NCI-H345 (cell line): ENCODE data around the gene FARS2.
"Not testable (repeated sequence)": the region's sequence is repeated elsewhere in the genome, so short reads cannot be mapped to it uniquely, and the experiment has no call there.

Experiments used
- DNase-seq: peaks from one replicate; lab custom pipeline; 2025; lab: John Stamatoyannopoulos, UW

The FARS2 gene

DNA sequence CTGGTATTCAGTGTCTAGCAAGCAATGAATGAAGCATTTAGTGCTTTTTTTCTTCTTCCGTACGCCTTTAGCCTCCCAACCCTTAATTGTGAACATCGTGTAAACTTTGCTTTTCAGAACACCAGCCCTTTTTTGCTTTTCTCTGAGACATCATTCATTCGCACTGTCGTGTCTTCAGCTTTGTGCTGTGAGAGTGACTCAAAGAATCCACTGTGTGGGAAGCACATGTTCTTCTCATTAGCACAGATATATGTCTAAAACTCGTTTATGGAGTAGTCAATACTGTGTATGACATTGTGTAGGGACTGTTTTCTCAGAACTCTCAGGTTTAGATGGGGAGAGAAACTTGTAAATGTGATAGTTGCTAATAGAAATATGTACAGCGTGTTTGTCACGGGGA is 279.1 kb downstream of the FARS2 start:
- DNase-seq: no peak

DNA sequence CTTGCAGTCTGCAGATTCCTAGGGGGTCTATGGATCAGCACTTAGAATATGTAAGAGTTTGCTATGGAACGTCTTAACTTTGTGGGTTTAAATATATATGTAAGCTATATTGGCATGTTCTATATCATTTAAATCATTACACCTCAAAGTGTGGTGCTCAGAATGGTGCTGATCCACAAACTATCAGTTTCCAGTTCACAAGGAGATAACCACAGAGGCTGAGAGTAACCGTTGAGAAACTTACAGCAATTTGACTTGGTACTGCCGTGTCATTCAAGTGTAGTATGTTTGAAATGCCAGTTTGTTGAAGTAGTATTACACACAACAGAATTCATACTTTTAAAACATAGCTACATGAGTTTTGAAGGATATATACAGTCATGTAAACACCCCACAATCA is 279.7 kb downstream of the FARS2 start:
- DNase-seq: no peak

DNA sequence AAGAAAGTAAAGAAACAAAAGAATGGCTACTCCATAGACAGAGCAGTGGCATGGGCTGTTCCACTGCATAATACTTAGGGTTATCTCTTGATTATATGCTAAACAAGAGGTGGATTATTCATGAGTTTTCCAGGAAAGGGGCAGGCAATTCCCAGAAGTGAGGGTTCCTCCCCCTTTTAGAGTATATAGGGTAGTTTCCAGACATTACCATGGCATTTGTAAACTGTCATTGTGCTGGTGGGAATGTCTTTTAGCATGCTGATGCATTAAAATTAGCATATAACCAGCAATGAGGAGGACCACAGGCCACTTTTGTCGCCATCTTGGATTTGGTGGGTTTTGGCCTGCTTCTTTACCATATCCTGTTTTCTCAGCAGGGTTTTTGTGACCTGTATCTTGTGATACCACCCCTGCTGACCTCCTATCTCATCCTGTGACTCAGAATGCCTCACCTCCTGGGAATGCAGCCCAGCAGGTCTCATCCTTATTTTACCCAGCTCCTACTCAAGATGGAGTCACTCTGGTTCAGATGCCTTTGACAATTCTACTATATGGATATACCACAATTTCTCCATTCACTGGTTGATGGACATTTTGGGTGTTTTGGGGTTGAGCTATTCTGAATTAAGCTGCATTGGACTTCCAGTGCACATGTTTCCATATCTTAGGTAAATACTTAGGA is 280.6 kb downstream of the FARS2 start:
- DNase-seq: no peak

DNA sequence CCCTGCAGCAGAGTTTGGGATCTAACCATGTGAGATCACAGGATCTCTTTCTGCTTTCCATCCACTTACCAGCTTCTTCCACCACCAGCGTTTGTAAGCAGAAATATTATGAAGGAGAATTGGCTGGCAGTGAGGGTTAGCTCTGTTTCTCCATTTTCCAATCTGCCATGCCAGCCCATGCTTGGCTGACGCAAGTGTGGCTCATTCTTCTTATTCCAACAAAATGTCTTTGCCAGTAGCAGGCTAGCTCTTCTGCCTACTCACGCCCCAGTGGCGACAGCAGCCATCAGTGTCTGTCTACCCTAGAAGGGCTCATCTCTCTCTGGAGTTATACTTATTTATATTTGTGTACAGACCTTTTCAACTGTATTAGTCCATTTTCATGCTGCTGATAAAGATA is 286.2 kb downstream of the FARS2 start:
- no peak for DNase-seq

DNA sequence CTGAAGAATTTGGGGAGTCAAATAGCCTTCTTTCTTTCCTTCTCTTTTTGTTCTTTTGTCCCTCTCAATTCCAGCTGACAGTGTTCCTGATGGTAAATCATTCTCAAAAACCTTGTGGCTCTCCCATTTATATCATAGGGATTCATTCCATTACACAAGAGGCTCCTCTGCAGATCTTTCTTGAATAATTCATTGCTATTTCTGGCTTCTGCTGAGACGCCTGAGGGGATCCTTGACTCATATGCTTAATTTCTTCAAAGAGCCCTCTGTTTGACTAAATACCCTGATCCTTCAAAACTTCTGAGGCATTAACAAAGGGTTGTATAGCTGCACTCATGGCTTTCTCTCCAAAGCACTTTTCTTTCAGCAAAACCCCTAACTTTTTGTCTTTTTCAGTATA is 289.3 kb downstream of the FARS2 start:
- DNase-seq: no peak

DNA sequence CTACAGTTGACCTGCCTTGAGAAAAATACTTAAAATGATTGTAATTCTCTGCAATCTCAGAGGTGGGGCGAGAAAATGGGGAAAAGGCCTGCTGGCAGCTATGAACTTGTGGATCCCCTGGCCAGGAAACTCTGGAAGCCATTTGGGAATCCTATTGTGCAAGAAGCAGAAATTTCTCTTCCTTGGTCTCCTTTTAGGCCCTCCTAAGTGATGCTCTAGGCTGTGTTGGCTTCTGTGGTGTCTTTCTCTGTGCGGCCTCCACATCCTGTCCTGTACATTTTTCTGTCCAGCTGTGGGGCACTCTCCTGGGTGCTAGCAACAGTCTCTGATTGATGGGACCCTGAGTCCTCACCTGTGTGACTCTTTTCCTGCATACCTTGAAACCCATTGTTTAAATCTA is 290.9 kb downstream of the FARS2 start:
- no peak for DNase-seq

DNA sequence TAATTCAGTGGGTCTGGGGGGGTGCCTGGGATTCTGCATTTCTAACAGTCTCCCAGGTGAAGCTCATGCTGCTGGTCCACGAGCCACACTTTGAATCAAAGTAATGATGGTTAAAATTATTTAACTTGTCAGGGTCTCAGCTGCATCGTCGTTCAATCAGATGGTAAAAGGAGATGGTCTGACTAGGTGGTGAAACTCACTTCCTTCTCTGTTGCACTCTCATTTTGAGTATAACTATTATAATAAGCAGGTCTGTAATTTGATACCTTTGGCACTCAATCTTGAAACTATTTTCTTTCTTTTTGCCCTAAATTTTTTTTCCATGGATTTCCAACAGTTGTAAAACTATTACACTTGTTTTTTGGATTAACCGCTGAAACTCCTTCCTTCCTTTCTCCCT is 292.5 kb downstream of the FARS2 start:
- DNase-seq: no peak

DNA sequence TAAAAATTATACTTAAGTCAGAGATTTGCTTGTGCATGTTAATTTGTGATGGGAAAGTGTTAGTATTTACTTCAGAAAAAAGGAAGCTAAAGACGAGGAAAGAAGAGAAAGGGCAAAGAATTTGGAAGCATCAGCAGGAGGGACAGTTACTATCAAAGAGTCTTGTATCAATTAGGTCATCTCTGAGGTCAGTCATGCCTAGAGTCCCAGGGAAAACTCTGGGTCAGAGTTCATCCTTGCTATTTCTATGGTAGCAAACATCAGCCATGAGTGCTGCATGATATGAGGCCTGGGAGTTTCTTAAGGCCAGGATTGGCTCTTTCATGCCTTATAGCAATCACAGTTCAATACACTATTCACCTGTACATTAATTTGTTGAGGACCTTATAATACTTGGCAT is 292.9 kb downstream of the FARS2 start:
- no peak for DNase-seq

DNA sequence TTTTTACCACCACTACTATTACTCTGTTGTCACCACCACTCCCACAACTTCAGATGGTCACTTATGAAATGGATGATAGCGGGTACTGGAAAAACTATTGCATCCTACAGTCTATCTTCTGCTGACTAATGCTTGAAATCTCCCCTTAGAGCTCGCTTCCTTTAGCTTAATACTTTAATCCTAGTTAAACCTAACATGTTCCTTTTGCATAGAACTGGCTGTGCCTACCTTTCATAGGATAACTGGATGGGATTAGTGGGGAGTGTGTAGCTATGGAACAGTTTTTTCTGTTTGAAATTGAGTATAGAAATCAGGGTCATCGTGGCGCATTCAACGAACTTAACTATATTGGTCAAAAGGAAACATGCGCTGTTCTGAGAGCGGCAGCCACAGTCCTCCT is 294.7 kb downstream of the FARS2 start:
- no peak for DNase-seq

DNA sequence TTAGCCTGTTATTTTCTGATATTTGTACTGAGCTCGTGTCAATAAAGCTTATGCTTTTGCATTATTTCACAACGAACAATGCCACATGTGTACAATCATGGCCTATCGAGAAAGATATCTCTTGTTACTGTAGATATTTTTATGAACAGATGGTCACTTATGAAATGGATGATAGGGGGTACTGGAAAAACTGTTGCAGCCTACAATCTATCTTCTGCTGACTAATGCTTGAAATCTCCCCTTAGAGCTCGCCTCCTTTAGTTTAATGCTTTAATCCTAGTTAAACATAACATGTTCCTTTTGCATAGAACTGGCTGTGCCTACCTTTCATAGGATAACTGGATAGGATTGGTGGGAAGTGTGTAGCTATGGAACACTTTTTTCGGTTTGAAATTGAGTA is 296.2 kb downstream of the FARS2 start:
- no peak for DNase-seq

DNA sequence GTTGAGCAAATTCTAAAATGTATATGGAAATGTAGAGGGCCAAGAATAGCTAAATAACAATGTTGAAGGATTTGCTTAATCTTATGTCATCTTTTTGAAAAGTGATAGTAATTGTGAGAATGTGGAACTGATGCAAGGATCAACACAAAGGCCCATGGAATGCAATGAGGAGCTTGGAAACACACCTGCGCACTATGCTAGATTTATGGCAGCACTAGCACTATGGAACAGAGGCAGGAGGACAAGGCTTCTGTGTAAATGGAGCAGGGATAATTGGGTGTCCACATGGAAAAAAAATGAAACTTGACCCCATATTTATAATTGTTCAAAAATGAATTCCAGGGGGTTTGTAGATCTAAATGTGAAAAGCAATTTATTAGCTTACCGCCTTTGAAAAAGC is 298.3 kb downstream of the FARS2 start:
- no peak for DNase-seq

DNA sequence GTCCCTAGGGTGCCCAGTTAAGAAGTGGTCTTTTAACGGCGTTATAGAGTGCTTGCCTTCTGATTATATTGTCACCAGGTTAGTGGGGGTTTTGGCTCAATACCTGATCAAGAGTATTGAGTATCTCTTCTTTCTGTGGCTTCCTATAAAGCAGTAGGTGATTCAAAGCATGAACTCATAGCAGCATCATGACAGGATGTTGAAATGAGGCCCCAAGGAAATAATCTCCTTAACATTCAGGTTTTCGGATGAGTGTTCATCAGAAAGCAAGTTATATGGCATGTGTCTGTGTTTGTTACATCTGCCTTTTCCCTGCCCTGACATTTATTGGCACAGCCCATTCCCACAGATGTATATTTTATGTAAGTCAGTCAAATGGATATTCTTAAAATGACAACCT is 301.0 kb downstream of the FARS2 start:
- DNase-seq: no peak

DNA sequence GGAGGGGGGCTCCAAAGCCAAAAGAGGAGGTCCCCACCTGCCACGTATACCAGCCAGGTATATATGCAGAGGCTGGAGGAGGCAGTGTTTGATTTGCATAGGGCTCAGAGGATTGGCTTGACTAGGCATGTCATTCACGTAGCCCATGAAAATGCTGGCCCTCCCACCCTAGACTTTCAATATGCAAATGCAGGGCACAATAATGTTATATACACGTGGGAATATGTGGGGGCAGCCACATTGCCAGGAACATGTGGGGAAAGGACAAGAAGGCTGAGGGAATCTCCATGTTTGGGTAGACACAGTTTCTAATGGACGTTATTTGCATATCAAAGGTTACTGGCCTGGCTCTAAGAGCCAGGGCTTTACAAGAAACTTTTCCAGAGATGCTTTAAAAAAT is 301.8 kb downstream of the FARS2 start:
- DNase-seq: no peak

DNA sequence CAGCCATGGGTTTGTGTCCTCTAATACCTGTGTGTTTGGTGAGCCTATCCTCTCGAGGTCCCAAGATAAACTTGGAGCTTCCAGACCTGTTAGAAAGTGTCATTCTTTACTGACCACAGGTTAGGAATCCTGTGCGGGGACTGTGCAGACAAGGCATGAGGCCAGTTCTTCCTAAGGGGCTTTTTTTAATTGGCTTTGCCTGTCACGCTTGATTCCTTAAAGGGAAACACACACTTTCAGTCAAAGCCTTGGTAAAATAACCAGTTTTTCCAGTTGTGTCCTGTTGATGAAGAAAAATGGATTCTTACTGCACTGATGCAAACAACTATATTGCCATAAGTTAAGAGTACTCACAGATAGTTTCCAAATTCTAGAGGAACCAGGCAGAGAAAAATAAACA is 303.4 kb downstream of the FARS2 start:
- DNase-seq: not testable (repeated sequence)

DNA sequence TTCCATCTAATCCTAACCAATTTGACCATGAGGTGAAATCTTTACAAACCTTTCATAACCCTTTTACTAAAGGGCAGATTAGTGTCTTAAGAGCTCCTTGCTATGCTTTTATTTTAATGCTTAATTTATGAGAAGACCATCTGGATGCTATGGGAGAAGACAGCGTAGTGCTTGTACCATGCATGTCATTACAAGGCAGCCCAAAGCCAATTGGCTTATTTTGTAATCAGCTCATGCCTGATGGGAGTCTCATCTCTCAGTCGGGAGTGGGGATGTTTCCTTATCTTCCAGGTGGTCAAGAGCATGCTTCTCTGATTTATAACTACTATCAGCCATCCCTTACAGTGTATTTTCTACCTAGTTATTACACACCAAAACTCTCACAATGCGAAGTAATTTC is 304.7 kb downstream of the FARS2 start:
- DNase-seq: no peak

DNA sequence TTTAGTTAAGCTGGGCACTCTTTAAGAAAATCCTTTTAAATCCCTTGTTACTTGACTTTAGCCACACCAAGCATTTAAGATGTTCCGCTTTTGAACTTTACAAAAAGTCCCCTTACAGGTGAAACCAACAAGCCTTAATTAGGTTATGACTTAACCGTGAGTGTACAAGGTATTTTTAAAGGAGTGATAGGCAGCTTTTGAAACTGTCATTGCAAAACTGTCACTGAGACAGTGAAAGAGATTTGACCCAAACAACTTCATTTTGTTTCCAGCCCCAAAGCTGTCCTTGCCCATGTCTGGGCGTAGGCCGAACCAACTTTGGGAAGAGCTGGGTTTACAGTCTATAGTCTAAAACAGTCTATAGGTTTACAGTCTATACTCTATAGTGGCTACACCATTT is 305.4 kb downstream of the FARS2 start:
- DNase-seq: no peak

DNA sequence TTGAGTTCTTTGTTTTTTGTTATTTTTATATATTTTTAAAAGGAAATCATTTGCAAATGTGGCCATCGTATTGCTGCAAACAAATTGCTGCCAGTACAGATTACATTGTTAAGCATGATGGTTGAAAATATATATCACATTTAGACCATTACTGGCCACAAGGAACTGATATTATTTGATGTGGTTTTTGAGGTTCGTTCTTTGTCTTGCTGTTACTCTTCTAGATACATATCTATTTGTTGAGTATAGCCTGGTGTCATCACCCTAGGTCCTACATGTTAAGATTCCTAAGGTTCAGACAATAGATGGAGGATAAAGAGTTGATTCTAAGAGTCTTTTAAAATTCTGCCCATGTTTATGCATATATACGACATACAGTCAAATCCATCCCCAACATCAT is 306.0 kb downstream of the FARS2 start:
- no peak for DNase-seq

DNA sequence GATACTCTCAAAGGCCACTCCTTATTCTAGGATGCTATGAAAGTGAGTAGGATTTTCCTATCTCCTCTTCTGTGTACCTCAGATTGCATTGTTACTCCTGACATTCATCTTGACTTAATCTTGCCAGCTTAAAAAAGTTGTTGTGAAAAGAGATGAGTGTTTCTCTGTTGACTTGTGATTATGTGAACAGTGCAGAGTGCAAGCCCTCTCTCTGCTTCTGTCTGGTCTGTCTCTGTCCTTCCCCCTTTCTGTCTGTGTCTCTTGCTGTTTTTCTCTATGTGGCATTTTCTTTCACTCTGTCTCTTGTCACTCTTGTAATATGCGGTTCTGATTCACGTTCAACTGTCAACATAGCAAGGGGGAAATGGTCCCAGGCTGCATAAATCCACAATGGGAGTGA is 306.6 kb downstream of the FARS2 start:
- DNase-seq: no peak

DNA sequence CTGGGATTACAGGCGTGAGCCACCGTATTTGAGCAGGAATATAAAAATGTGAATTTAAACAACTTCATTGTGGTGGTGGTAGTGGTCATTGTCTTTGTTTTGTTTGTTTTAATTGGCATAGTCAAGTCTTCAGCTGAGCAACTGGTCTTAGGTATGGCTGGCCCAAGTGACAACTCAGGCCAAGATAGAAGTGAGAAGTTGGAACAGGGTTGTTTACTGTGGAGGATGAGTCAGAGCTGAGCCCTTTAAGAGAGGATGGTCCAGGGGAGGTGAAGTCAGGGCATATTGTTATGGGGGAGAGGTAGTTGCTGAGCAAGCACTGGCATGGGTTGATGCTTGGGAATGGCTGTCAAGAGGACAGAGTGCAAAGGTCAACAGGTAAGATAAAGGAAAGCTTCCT is 308.2 kb downstream of the FARS2 start:
- no peak for DNase-seq

DNA sequence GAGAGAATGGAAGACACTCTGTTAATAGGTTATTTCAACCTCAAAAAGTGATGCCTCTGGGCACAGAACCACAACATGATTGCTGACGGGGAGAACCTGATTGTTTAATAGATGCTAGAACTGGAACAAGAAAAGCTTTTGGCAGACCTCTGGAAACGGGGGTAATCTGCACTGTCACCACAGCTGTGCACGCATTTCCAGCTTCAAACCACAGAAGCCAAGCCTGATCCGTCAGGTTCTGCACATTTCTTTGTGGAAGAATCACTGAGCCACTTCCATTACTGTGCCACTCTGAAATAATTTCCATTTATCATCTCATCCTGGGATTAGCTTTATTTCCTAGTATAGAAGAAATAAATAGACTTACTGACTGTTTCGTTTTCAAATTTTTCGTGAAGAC is 309.3 kb downstream of the FARS2 start:
- no peak for DNase-seq

DNA sequence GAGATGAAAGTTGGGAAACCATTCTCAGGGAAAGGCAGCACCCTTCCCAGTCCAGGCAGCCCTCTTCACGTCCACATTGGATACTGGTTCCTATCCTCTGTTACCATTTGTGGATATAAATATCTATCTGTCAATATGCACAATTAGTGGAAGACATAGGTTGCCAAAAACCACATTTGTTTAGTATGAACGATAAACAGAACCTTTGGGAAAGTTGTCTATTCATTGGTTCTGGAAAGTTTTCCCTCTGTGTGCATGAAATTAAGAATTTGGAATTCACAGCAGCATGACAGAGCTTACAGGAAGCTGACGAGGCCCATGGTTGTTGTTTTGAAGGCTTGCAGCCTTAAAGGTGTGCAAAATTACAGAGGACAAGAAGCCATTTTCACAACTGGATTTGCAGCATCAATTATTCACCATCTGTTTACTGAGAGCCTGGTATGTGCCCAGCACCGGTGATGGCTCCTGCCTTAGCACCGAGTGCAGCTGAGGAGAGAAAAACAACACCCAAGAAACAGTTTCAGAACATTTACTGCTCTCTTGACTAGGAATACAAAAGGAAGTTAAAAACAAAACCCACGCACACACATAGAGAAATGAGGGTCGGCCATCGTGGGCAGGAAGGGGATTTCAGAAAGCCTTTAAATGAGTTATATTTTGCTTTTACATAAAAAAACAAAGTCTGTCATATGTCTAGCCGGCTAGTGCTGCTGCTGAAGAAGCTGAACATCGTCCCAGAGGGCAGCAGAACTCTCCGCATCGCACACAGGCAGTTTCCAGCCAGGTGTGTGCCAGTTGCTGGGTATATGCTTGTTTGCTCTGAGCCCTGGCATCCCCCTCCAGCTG is 319.6 kb downstream of the FARS2 start:
- DNase-seq: no peak

DNA sequence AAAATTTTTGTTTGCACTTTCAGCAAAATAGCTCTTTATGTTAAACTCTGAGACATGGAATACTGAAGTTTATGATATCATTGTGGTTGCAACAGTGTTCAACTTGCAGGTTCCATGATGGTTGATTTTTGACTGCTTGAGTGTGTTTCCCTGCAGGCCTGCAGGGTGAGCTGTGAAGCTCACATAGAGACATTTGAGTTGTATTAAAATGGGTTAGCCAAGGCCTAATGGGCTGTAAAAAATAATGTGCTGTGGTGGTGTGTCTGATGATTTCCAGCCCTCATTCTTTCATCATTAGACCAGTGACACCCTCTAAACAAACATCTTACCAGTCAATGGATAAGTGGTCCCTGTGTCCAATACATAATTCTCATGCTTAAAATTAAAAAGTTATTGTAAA is 321.4 kb downstream of the FARS2 start:
- DNase-seq: no peak

DNA sequence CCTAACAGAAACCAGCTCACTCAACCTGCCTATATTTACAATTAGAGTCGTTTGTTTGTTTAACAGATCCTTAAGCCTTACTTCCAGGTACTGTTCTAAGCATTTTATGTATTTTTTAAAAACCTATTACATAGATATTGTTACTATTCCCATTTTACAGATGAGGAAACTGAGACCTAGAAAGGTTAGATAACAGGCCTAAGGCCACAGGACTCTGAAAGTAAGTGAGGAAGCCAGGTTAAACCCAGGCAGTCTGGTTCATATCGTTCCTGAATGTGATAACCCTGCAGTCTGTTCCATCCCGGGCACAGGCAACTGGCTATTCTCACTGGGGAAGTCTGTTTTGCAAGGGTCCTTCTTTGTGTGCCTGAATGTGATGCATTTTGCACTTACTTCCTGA is 322.2 kb downstream of the FARS2 start:
- no peak for DNase-seq

DNA sequence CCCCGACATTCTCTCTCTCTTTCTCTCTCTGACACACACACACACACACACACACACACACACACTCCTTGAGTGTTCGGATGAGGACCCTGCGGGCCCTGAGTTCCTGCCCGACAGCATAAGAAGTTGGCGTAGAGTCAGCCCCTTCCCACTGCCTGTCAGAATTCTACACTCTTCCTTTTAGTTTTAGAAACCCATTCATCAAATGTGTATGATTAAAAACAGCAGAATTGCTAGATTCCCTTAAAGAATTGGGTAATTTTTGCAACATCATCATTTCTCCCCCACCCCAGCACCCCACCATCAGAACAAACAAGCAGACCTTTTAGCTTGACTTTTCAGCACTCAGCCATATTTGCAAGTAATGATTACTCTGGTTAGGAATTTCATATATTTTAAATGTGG is 322.8 kb downstream of the FARS2 start:
- no peak for DNase-seq
